H1 (cell line): ENCODE data around the gene EMX2. TPM values are rescaled to one million over a fixed set of nuclear protein-coding genes. Genes with fewer than 3 reads are reported as not detected.

Experiments
- CTCF ChIA-PET: fragments of 300-600 bp; sonication (Branson Sonifier 250); formaldehyde crosslinking; loops from one replicate; lab custom pipeline; 2021; ENCODE audit not compliant: partially characterized antibody; lab: Charles Lee
- POLR2A ChIA-PET: fragments of 300-600 bp; sonication (Branson Sonifier 250); formaldehyde crosslinking; loops from one replicate; lab custom pipeline; 2021; ENCODE audit warnings: inconsistent platforms; ENCODE audit not compliant: partially characterized antibody; lab: Charles Lee
- DNase-seq, 2 experiments: peaks; one replicate each; pipeline versions ENCODE4 v3.0.0 to v3.0.0-alpha.2; 2010 to 2022; ENCODE audit warnings: low spot score in 2 of 2, low read depth in 1 of 2, mixed read lengths in 1 of 2
- FAIRE-seq: peaks from 2 replicates; lab custom pipeline; 2011; peaks lifted over from hg19 to GRCh38; lab: Jason Lieb, UNC
- H2AFZ ChIP-seq: 2 replicates; pipeline ENCODE4 v1.8.1; 2012; ENCODE audit warnings: low read length, inconsistent platforms
- H2AK5ac ChIP-seq: 2 replicates; pipeline ENCODE4 v1.6.1; 2013; ENCODE audit warnings: low read depth, low read length
- H2BK120ac ChIP-seq: replicated peaks from 2 replicates; pipeline ENCODE3; 2013; ENCODE audit warnings: low read depth, low read length, inconsistent platforms
- H2BK12ac ChIP-seq: 2 replicates; pipeline ENCODE4 v1.6.1; 2013; ENCODE audit warnings: low read depth, low read length
- H2BK15ac ChIP-seq: 2 replicates; pipeline ENCODE4 v1.6.1; 2013; ENCODE audit warnings: low read length
- H2BK20ac ChIP-seq: 2 replicates; pipeline ENCODE4 v1.6.1; 2013; ENCODE audit warnings: low read length
- H2BK5ac ChIP-seq: 2 replicates; pipeline ENCODE4 v1.6.1; 2013; ENCODE audit warnings: low read depth, low read length
- H3K14ac ChIP-seq: 2 replicates; pipeline ENCODE4 v1.6.1; 2013; ENCODE audit warnings: inconsistent platforms; ENCODE audit not compliant: insufficient read length
- H3K18ac ChIP-seq: 2 replicates; pipeline ENCODE4 v1.6.1; 2013; ENCODE audit warnings: low read length; ENCODE audit errors: extremely low read depth
- H3K23ac ChIP-seq: 2 replicates; pipeline ENCODE4 v1.6.1; 2013; ENCODE audit warnings: inconsistent platforms; ENCODE audit not compliant: insufficient read length
- H3K23me2 ChIP-seq: 2 replicates; pipeline ENCODE4 v1.6.1; 2013; ENCODE audit warnings: low read depth, low read length
- H3K27ac ChIP-seq: 2 replicates; pipeline ENCODE4 v1.6.1; 2011; ENCODE audit warnings: low read depth, low read length, inconsistent platforms
- H3K27me3 ChIP-seq, 4 experiments: replicated peaks in 1 of 4; 1 replicate in 1 of 4; 2 replicates in 3 of 4; pipeline versions ENCODE4 v1.6.1 to v1.8.1; 2011 to 2013; ENCODE audit warnings: low read length in 3 of 4, mild to moderate bottlenecking in 3 of 4, inconsistent platforms in 2 of 4, mixed read lengths in 2 of 4, moderate library complexity in 1 of 4; ENCODE audit not compliant: control insufficient read depth in 3 of 4, insufficient read depth in 3 of 4; ENCODE audit errors: extremely low read depth in 1 of 4
- H3K36me3 ChIP-seq, 4 experiments: 2 replicates each; pipeline versions ENCODE4 v1.6.1 to v1.8.1; 2011 to 2013; ENCODE audit warnings: mild to moderate bottlenecking in 4 of 4, low read length in 3 of 4, moderate library complexity in 2 of 4, control low read depth in 1 of 4, inconsistent platforms in 1 of 4; ENCODE audit not compliant: insufficient read depth in 4 of 4, control insufficient read depth in 2 of 4
- H3K4ac ChIP-seq: replicated peaks from 2 replicates; pipeline ENCODE3; 2013; ENCODE audit warnings: low read length, low read depth, mixed read lengths, inconsistent platforms; ENCODE audit not compliant: insufficient read length
- H3K4me1 ChIP-seq, 4 experiments: replicated peaks in 1 of 4; 1 replicate in 1 of 4; 2 replicates in 3 of 4; pipeline versions ENCODE4 v1.6.1 to v1.8.1; 2011 to 2013; ENCODE audit warnings: low read length in 3 of 4, inconsistent platforms in 2 of 4, mixed read lengths in 1 of 4; ENCODE audit not compliant: insufficient read depth in 4 of 4, control insufficient read depth in 3 of 4
- H3K4me2 ChIP-seq, 2 experiments: 2 replicates each; pipeline versions ENCODE4 v1.6.1 to v1.8.1; 2011 to 2013; ENCODE audit warnings: low read depth in 2 of 2, low read length in 2 of 2, control low read depth in 1 of 2, inconsistent platforms in 1 of 2, mild to moderate bottlenecking in 1 of 2; ENCODE audit not compliant: insufficient read depth in 1 of 2
- H3K4me3 ChIP-seq, 4 experiments: fragments of 200-600, 300-600 bp in 1 of 4; sonication (generic), shearing (Covaris generic), sonication (Bioruptor Twin) in 1 of 4; 2 replicates each; pipeline versions ENCODE4 v1.5.1 to v1.8.1; 2011 to 2016; ENCODE audit warnings: low read length in 4 of 4, low read depth in 3 of 4, control low read depth in 2 of 4, inconsistent platforms in 2 of 4, mild to moderate bottlenecking in 2 of 4, mixed read lengths in 1 of 4, moderate library complexity in 1 of 4; ENCODE audit not compliant: insufficient read depth in 2 of 4; ENCODE audit errors: extremely low read depth in 1 of 4
- H3K56ac ChIP-seq: replicated peaks from 2 replicates; pipeline ENCODE3; 2013; ENCODE audit warnings: low read depth, mild to moderate bottlenecking, mixed read lengths, low read length, inconsistent platforms; ENCODE audit not compliant: insufficient read length
- H3K79me1 ChIP-seq: 2 replicates; pipeline ENCODE4 v1.6.1; 2013; ENCODE audit warnings: low read depth, low read length, control low read depth
- H3K79me2 ChIP-seq, 2 experiments: 2 replicates each; pipeline versions ENCODE4 v1.6.1 to v1.8.1; 2012 to 2013; ENCODE audit warnings: low read length in 2 of 2, mild to moderate bottlenecking in 2 of 2, inconsistent platforms in 1 of 2; ENCODE audit not compliant: insufficient read depth in 2 of 2, control insufficient read depth in 1 of 2
- H3K9ac ChIP-seq, 4 experiments: replicated peaks in 1 of 4; 1 replicate in 1 of 4; 2 replicates in 3 of 4; pipeline versions ENCODE4 v1.6.1 to v1.8.1; 2011 to 2013; ENCODE audit warnings: low read depth in 3 of 4, low read length in 3 of 4, control low read depth in 2 of 4, mild to moderate bottlenecking in 2 of 4, moderate library complexity in 2 of 4, inconsistent platforms in 1 of 4; ENCODE audit errors: extremely low read depth in 1 of 4
- H3K9me3 ChIP-seq, 2 experiments: 2 replicates each; pipeline versions ENCODE4 v1.6.1 to v1.8.1; 2012 to 2013; ENCODE audit warnings: mild to moderate bottlenecking in 2 of 2, moderate library complexity in 2 of 2, control low read depth in 1 of 2, inconsistent platforms in 1 of 2, low read depth in 1 of 2, low read length in 1 of 2, mixed read lengths in 1 of 2; ENCODE audit not compliant: insufficient read depth in 2 of 2
- H4K20me1 ChIP-seq, 2 experiments: replicated peaks in 1 of 2; 2 replicates each; pipeline versions ENCODE3 to v1.8.1; 2011 to 2013; ENCODE audit warnings: inconsistent platforms in 2 of 2, low read length in 2 of 2, mild to moderate bottlenecking in 1 of 2; ENCODE audit not compliant: insufficient read depth in 2 of 2, control insufficient read depth in 1 of 2
- H4K5ac ChIP-seq: 2 replicates; pipeline ENCODE4 v1.6.1; 2013; ENCODE audit warnings: low read length, low read depth, mixed read lengths, inconsistent platforms; ENCODE audit not compliant: insufficient read length
- H4K8ac ChIP-seq: 2 replicates; pipeline ENCODE4 v1.8.0; 2013; ENCODE audit warnings: mild to moderate bottlenecking, moderate library complexity, low read length, inconsistent platforms; ENCODE audit not compliant: insufficient read depth; ENCODE audit errors: extremely low read depth
- H4K91ac ChIP-seq: replicated peaks from 2 replicates; pipeline ENCODE3; 2013; ENCODE audit warnings: low read length, mixed read lengths, inconsistent platforms; ENCODE audit not compliant: insufficient read length
- EGR1 ChIP-seq: IDR thresholded peaks from 2 replicates; pipeline ENCODE4 v1.6.1; 2011; ENCODE audit warnings: low read depth, low read length, borderline replicate concordance
- HDAC6 ChIP-seq: IDR thresholded peaks from one replicate; pipeline ENCODE4 v1.7.1; 2012; ENCODE audit warnings: low read depth, mild to moderate bottlenecking, inconsistent platforms, low read length, moderate library complexity
- SP2 ChIP-seq: IDR thresholded peaks from 2 replicates; pipeline ENCODE4 v1.6.1; 2012; ENCODE audit warnings: mild to moderate bottlenecking, low read length, inconsistent platforms
- SRF ChIP-seq: IDR thresholded peaks from 2 replicates; pipeline ENCODE4 v1.6.1; 2011; ENCODE audit warnings: mild to moderate bottlenecking, low read depth, low read length, moderate library complexity
- WGBS, 2 experiments: shearing (Covaris generic) in 1 of 2; methylation state at CpG; one replicate each; pipeline versions ENCODE4 v1.1.6 to v1.1.7; 2013 to 2015; ENCODE audit warnings: low lambda C conversion rate in 2 of 2, mixed read lengths in 2 of 2, inconsistent platforms in 1 of 2, low coverage in 1 of 2, missing lambda C conversion rate in 1 of 2; ENCODE audit not compliant: insufficient replicate concordance in 2 of 2, insufficient coverage in 1 of 2, insufficient read length in 1 of 2; ENCODE audit errors: extremely low coverage in 1 of 2, missing lambda C conversion rate in 1 of 2; 5-methylcytosine and 5-hydroxymethylcytosine counted together
- polyA plus RNA-seq, 7 experiments: library from polyadenylated mRNA; depleted of rRNA in 3 of 7; stranded (reverse) in 5 of 7; unstranded in 2 of 7; fragments of >200 nt in 5 of 7; fragments of 200-250 nt in 2 of 7; gene quantifications; 1 replicate in 5 of 7; 2 replicates in 1 of 7; 4 replicates in 1 of 7; pipeline versions ENCODE4 v1.2.1 to v1.2.3, GENCODE V29; 2011 to 2013; ENCODE audit warnings: missing spikeins in 2 of 7, mixed read lengths in 2 of 7
- total RNA-seq: library from RNA; stranded (reverse); fragmentation: NEBNext Ultra II Directional; extraction: Animal tissue kit (Norgen Biotek cat#: 25700); gene quantifications from 2 replicates; pipeline ENCODE4 v1.2.1, GENCODE V29; 2021

Gene EMX2
- total and polyA plus RNA-seq, 2 of the 8 experiments (the other 6 are each of a cell fraction or from before 2014, with no cell fraction given) = not detected

GRCh38 chr10:117565068-117565467 lies 22.5 kb downstream of the EMX2 start:
- CTCF ChIA-PET = interaction anchor here (1.6 kb wide), 1 partner anchor 31 kb away, joined by 4 read pairs; no protein-coding TSS in a partner anchor

More at GRCh38 chr10:117565068-117565467, 22.5 kb downstream of the EMX2 start:
- no peak for FAIRE-seq
- 85% methylated on average over 3 of the region's 3 CpGs; no CpG with 5 or more reads in 1 of the 2 experiments for WGBS, 2 experiments
- H2BK20ac ChIP-seq = no peak overlapping the region
- POLR2A ChIA-PET = no interaction called here
- H2BK5ac ChIP-seq = no peak overlapping the region
- H3K79me2 ChIP-seq = no peaks in the 10 kb centered on the region
- H3K4ac ChIP-seq = no peak overlapping the region
- no peaks in the 10 kb centered on the region for H3K27me3 ChIP-seq
- H4K20me1 ChIP-seq = peaks cover 0 to 2% of the 10 kb centered on the region in 2 experiments
- H2BK120ac ChIP-seq = no peak overlapping the region
- no peak overlapping the region for H2BK15ac ChIP-seq
- 0 out of 7 replicates have a peak, but pooled peaks cover 0 to 4% (median 0%) of the 10 kb centered on the region in 4 experiments for H3K4me1 ChIP-seq
- H3K56ac ChIP-seq = no peak overlapping the region
- H4K5ac ChIP-seq = no peak overlapping the region
- H2AK5ac ChIP-seq = no peak overlapping the region
- no peak for DNase-seq
- no peak overlapping the region for H3K27ac ChIP-seq
- H2AFZ ChIP-seq = no peak overlapping the region
- H3K4me2 ChIP-seq = no peak overlapping the region
- H3K18ac ChIP-seq = no peak overlapping the region; the same call in 1 of the 2 replicates
- peaks cover 8% of the 10 kb centered on the region; the same call in 1 of the 2 replicates for H3K23me2 ChIP-seq
- no peaks in the 10 kb centered on the region for H3K9me3 ChIP-seq
- no peak overlapping the region for H3K14ac ChIP-seq
- no peak overlapping the region for H4K8ac ChIP-seq
- no peak overlapping the region for H4K91ac ChIP-seq
- no peak overlapping the region for H3K4me3 ChIP-seq
- no peak overlapping the region for H3K9ac ChIP-seq
- H3K79me1 ChIP-seq = no peaks in the 10 kb centered on the region
- H3K23ac ChIP-seq = no peak overlapping the region
- no peak for TF ChIP-seq SRF
- no peak for TF ChIP-seq SP2
- no peak for TF ChIP-seq HDAC6
- no peak for TF ChIP-seq EGR1
- no peak overlapping the region for H2BK12ac ChIP-seq
- H3K36me3 ChIP-seq = no peaks in the 10 kb centered on the region
